ENCODE results near the gene HOXD13. TPM values are rescaled to one million over a fixed set of nuclear protein-coding genes. Genes with fewer than 3 reads are reported as not detected.
A peak's percentile ranks its signal among the peaks of the same experiment; 100 is the strongest.

HOXD13 gene
- total and polyA plus RNA-seq, 7 experiments from 2014 or later: not detected

DNA sequence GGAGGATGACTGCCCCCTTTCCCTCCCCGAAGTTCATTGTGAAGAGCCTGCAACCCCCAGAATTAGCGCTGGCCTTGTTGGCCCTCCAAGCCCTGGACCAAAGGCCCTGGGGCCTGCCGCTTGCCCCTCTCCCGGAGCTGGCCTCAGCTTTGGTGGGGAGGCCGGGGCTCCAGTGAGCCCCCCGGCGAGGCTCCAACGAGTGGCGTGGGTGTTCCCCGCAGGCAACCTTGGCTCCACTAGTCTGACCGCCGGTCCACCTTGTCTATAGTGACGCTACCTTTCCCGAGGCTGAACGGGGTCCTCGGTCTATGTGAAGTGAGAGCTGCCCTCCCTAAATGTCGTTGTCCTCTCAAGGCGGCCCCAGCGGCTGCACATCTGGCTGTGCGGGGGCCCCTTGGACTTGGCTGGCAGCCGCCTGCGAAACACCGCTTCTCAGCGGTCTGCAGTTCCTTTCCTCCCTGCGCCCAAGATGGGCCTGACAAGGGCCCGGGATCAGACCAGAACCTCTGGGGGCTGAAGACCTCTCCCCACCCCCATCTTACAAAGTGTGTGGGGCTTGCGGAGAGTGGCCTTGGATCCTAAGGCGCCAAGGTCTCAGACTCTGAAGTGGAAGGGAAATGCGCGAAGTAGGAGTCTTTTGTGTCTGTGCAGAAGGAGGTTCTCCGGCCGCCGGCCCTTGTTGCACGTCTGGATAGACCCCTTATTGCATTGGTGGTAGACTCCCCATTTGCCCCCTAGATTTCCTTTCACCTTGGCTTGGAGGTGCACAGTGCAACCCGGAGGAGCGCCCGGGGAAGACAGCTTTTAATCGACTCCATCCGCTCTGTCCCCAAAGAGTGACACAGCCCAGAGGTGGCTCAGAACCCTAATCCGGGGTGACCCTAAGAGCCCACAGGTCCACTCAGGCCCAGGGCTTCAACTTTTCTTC is 20.1 kb downstream of the HOXD13 start:
- H3K4me1 Mint-ChIP-seq: peaks cover 0 to 16% (median 11%) of the 10 kb centered on the region in 7 donors
- H3K4me3 Mint-ChIP-seq: peak overlapping the region in 1 of 10 donors; percentile 9
- peaks cover 0 to 19% (median 4%) of the 10 kb centered on the region in 5 donors for H3K36me3 Mint-ChIP-seq
- H3K27me3 ChIP-seq (ENCODE audit: control insufficient read depth in 2 of 2, insufficient read depth in 2 of 2, low read length in 2 of 2): peaks cover 21 to 86% of the 10 kb centered on the region in 2 donors
- ChIA-PET POLR2A (no interaction called here), CTCF (interaction anchor here (1.5 kb wide), 1 partner anchor 14 kb away, joined by 5 read pairs; no protein-coding TSS in a partner anchor)
- H3K9me3 ChIP-seq (ENCODE audit: control insufficient read depth in 2 of 3, low read length in 3 of 3): peaks cover 0 to 22% (median 0%) of the 10 kb centered on the region in 3 experiments
- peak overlapping the region in 3 of 9 donors; percentile 69 to 80 (median 76) for H3K27ac Mint-ChIP-seq
- no peak overlapping the region for H3K4me3 ChIP-seq (ENCODE audit: low read length)
- intact Hi-C loops (cut with micrococcal nuclease): loop anchor here (5.0 kb wide), 2 partner anchors 35 to 50 kb away; no protein-coding TSS in a partner anchor
- ATAC-seq: no peak
- no peaks in the 10 kb centered on the region for H3K36me3 ChIP-seq (ENCODE audit: control insufficient read depth in 2 of 3, insufficient read depth in 3 of 3, low read length in 3 of 3)
- no peak overlapping the region for H3K27ac ChIP-seq (ENCODE audit: low read depth, low read length)
- H3K27me3 Mint-ChIP-seq: peaks cover 76 to 92% (median 82%) of the 10 kb centered on the region in 5 donors
- peaks cover 3 to 73% (median 10%) of the 10 kb centered on the region in 11 donors for H3K9me3 Mint-ChIP-seq
- no peak for DNase-seq
- peaks cover 0 to 4% of the 10 kb centered on the region in 2 donors for H3K4me1 ChIP-seq (ENCODE audit: control insufficient read depth in 2 of 2, insufficient read depth in 2 of 2, low read length in 2 of 2)

DNA sequence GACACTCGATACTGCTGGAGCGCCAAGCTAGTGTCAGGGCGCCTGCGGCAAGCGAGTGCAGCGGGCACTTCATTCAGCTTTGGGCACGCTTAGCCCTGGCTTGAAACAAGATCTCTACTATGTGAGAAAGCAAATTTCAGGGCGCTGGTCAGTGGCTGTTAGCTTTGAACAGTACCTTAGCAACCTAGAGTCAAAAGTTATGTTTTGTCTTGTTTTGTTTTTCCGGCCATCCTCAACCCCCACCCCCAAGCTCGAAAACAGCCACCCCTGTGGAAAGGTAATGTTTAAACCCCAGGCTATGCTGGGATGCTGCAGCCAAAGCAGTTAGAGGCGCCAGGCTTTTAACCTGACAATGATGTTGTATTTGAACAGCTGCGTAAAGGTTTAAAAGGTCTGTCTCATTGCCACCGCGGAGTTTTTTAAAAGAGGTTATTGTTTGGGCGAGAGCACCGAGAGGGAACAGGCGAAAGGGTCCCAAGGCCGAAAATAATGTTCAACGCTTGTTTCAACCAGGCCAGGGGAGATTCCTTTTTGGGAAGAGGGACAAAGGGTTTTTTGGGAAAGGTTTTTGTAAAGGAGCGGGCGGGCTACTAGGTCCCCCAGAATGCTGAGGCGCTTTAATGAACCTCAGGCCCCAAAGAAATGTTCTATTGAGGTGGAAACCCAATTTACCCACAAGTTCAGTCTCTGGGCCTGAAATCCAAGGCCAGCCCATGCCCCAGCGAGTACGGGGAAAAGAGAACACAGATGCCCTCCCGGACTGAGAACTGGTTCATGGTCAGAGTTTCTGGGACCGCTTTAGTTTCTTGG is 21.8 kb downstream of the HOXD13 start:
- no peak for DNase-seq
- no peaks in the 10 kb centered on the region for H3K36me3 ChIP-seq (ENCODE audit: control insufficient read depth in 2 of 3, insufficient read depth in 3 of 3, low read length in 3 of 3)
- no peak overlapping the region for H3K27ac ChIP-seq (ENCODE audit: low read depth, low read length)
- Mint-ChIP-seq H3K36me3 (peaks cover 0 to 17% (median 4%) of the 10 kb centered on the region in 5 donors), H3K4me1 (peaks cover 0 to 12% (median 7%) of the 10 kb centered on the region in 7 donors), H3K27ac (no peak overlapping the region), H3K4me3 (peak overlapping the region in 1 of 10 donors; percentile 27), H3K27me3 (peaks cover 85 to 96% (median 89%) of the 10 kb centered on the region in 5 donors), H3K9me3 (peaks cover 3 to 71% (median 17%) of the 10 kb centered on the region in 11 donors)
- no peaks in the 10 kb centered on the region for H3K4me1 ChIP-seq (ENCODE audit: control insufficient read depth in 2 of 2, insufficient read depth in 2 of 2, low read length in 2 of 2)
- H3K4me3 ChIP-seq (ENCODE audit: low read length): no peak overlapping the region
- intact Hi-C loops (cut with micrococcal nuclease): loop anchor here (5.0 kb wide), 2 partner anchors 37 to 48 kb away; no protein-coding TSS in a partner anchor
- ChIA-PET CTCF (interaction anchor here (1.5 kb wide), 1 partner anchor 12 kb away, joined by 5 read pairs; no protein-coding TSS in a partner anchor), POLR2A (no interaction called here)
- peaks cover 16 to 92% of the 10 kb centered on the region in 2 donors for H3K27me3 ChIP-seq (ENCODE audit: control insufficient read depth in 2 of 2, insufficient read depth in 2 of 2, low read length in 2 of 2)
- ATAC-seq: no peak
- H3K9me3 ChIP-seq (ENCODE audit: control insufficient read depth in 2 of 3, low read length in 3 of 3): peaks cover 0 to 17% (median 0%) of the 10 kb centered on the region in 3 experiments

DNA sequence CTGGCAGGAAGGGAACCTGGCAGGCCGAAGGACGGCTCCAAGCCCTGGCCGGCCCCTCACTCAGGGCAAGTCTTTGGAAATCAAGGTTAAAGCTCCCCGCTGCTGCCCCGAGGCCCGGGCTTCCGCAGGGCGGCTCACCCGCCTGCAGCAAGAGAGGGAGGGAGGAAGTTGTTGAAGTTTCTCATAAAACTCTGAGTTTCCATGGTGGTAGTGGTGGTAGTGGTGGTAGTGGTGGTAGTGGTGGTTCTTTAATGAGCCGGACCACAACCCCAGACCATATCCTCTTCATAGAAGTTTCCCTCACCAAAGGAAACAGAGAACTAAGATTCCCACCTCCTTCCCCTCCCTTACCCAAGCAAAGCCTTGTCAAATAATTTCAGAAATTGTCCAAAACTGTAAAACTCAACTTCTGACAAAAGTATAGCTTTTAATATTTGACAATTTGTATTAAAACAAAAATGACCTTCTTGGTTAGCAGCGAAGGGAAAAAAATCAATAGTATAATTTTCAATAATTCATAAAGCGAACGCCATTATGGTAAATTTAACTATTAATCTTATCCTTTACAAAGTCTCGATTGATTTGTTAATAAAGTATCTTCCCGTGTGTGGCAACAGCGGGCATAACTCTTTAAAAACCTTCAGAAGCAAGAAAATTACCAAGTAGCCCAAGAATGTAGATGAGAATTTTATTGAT is 22.6 kb downstream of the HOXD13 start:
- H3K27me3 Mint-ChIP-seq: peaks cover 85 to 96% (median 89%) of the 10 kb centered on the region in 5 donors
- CTCF ChIA-PET: no interaction called here
- peaks cover 3 to 64% (median 15%) of the 10 kb centered on the region in 11 donors for H3K9me3 Mint-ChIP-seq
- peak overlapping the region in 1 of 9 donors; percentile 28 for H3K27ac Mint-ChIP-seq
- H3K4me1 Mint-ChIP-seq: peaks cover 0 to 10% (median 4%) of the 10 kb centered on the region in 7 donors
- no peak overlapping the region for H3K4me3 ChIP-seq (ENCODE audit: low read length)
- intact Hi-C loops (cut with micrococcal nuclease): loop anchor here (5.0 kb wide), 2 partner anchors 38 to 47 kb away; no protein-coding TSS in a partner anchor
- no peaks in the 10 kb centered on the region for H3K4me1 ChIP-seq (ENCODE audit: control insufficient read depth in 2 of 2, insufficient read depth in 2 of 2, low read length in 2 of 2)
- POLR2A ChIA-PET: no interaction called here
- H3K27me3 ChIP-seq (ENCODE audit: control insufficient read depth in 2 of 2, insufficient read depth in 2 of 2, low read length in 2 of 2): peaks cover 14 to 94% of the 10 kb centered on the region in 2 donors
- peaks cover 0 to 12% (median 0%) of the 10 kb centered on the region in 3 experiments for H3K9me3 ChIP-seq (ENCODE audit: control insufficient read depth in 2 of 3, low read length in 3 of 3)
- ATAC-seq: no peak
- H3K36me3 ChIP-seq (ENCODE audit: control insufficient read depth in 2 of 3, insufficient read depth in 3 of 3, low read length in 3 of 3): no peaks in the 10 kb centered on the region
- H3K4me3 Mint-ChIP-seq: no peak overlapping the region
- no peak overlapping the region for H3K27ac ChIP-seq (ENCODE audit: low read depth, low read length)
- DNase-seq: no peak
- H3K36me3 Mint-ChIP-seq: peaks cover 0 to 11% (median 4%) of the 10 kb centered on the region in 5 donors

DNA sequence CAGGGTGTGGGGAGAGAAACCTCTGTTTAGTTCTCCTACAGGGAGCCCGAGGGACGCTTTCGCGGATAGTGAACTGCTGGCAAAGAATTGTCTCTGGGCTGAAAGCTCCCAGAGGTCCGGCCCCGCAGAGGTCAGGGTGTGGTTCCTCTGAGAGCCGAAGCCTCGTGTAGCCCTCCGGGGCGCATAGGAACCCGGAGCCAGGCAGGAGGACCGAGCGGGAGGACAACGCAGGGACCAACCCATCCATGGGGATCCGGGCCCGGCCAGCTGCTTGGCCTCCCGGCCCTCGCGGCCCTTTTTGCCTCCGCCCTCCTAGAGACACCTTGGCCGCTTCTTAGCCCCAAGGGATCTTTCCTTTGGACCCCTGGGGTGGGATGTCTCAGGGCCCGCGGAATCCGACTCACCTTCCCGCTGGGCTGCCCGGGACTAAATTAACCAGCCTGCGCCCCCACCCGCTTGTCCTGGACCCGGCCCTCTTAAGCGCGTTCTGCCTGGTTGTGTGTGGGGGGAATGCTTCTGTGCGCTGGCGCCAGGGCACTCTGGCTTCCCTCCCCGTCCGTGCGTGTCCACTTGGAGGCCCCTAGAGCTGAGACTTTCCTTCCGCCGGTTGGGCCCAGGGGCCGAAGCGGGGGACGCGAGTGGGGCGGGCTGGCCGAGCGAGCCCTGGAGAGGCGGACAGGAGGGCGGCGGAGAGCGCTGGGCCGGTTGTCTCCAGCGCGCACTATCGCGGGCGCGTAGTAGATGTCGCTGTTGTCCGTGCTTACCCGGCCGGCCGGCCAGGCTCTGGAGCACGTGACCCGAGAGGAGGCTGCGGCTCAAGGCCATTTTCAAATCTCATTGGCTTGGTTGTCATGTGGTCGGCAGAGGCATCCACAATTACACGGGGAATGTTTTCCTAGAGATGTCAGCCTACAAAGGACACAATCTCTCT is 23.6 kb downstream of the HOXD13 start, which contains the start of gene HOXD10:
Gene HOXD10 (plus strand): TSS at position 896 of the 931 bp plus-strand sequence. CDS start 56 bp downstream, outside the sequence.
- peaks cover 16 to 94% of the 10 kb centered on the region in 2 donors for H3K27me3 ChIP-seq (ENCODE audit: control insufficient read depth in 2 of 2, insufficient read depth in 2 of 2, low read length in 2 of 2)
- Mint-ChIP-seq H3K4me3 (peak within 1 kb of the TSS in 2 of 10 donors; percentile 28 to 34), H3K36me3 (peaks cover 0 to 11% (median 4%) of the 10 kb centered on the region in 5 donors), H3K27me3 (peaks cover 85 to 96% (median 89%) of the 10 kb centered on the region in 5 donors), H3K27ac (peak within 1 kb of the TSS in 3 of 9 donors; percentile 28 to 66 (median 43)), H3K4me1 (peaks cover 0 to 9% (median 4%) of the 10 kb centered on the region in 7 donors), H3K9me3 (peaks cover 3 to 62% (median 15%) of the 10 kb centered on the region in 11 donors)
- no peak within 1 kb of the TSS for H3K4me3 ChIP-seq (ENCODE audit: low read length)
- no peaks in the 10 kb centered on the region for H3K36me3 ChIP-seq (ENCODE audit: control insufficient read depth in 2 of 3, insufficient read depth in 3 of 3, low read length in 3 of 3)
- POLR2A ChIA-PET: no interaction called here
- CTCF ChIA-PET: no interaction called here
- ATAC-seq: no peak
- no peak within 1 kb of the TSS for H3K27ac ChIP-seq (ENCODE audit: low read depth, low read length)
- DNase-seq: no peak
- peaks cover 0 to 11% (median 0%) of the 10 kb centered on the region in 3 experiments for H3K9me3 ChIP-seq (ENCODE audit: control insufficient read depth in 2 of 3, low read length in 3 of 3)
- intact Hi-C loops (cut with micrococcal nuclease): no loop called here
- no peaks in the 10 kb centered on the region for H3K4me1 ChIP-seq (ENCODE audit: control insufficient read depth in 2 of 2, insufficient read depth in 2 of 2, low read length in 2 of 2)

DNA sequence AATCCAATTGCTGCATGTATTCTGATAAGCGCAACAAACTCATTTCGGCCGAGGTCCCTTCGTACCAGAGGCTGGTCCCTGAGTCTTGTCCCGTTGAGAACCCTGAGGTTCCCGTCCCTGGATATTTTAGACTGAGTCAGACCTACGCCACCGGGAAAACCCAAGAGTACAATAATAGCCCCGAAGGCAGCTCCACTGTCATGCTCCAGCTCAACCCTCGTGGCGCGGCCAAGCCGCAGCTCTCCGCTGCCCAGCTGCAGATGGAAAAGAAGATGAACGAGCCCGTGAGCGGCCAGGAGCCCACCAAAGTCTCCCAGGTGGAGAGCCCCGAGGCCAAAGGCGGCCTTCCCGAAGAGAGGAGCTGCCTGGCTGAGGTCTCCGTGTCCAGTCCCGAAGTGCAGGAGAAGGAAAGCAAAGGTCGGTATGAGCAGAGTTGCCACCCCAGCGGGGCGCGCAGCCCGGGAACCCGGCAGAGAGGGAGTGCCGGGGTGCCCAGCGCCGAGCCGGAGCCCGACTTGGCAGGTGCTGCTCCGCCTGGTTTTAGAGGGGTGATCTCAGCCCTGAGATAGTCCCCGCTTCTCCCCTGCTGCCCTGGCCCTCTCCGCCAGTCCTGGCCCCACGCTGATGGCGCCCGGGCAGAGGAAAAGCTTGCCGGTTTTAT is 24.8 kb downstream of the HOXD13 start:
- intact Hi-C loops (cut with micrococcal nuclease): no loop called here
- peaks cover 0 to 3% of the 10 kb centered on the region in 2 donors for H3K4me1 ChIP-seq (ENCODE audit: control insufficient read depth in 2 of 2, insufficient read depth in 2 of 2, low read length in 2 of 2)
- Mint-ChIP-seq H3K4me3 (peak overlapping the region in 2 of 10 donors; percentile 28 to 34), H3K4me1 (peaks cover 0 to 12% (median 6%) of the 10 kb centered on the region in 7 donors), H3K36me3 (peaks cover 0 to 11% (median 4%) of the 10 kb centered on the region in 5 donors), H3K9me3 (peaks cover 3 to 53% (median 11%) of the 10 kb centered on the region in 11 donors), H3K27me3 (peaks cover 80 to 93% (median 82%) of the 10 kb centered on the region in 5 donors), H3K27ac (peak overlapping the region in 1 of 9 donors; percentile 21)
- no peak overlapping the region for H3K27ac ChIP-seq (ENCODE audit: low read depth, low read length)
- no peak for DNase-seq
- H3K4me3 ChIP-seq (ENCODE audit: low read length): no peak overlapping the region
- CTCF ChIA-PET: interaction anchor here (0.6 kb wide), 1 partner anchor 37 kb away, joined by 3 read pairs; no protein-coding TSS in a partner anchor
- no peaks in the 10 kb centered on the region for H3K36me3 ChIP-seq (ENCODE audit: control insufficient read depth in 2 of 3, insufficient read depth in 3 of 3, low read length in 3 of 3)
- peaks cover 24 to 94% of the 10 kb centered on the region in 2 donors for H3K27me3 ChIP-seq (ENCODE audit: control insufficient read depth in 2 of 2, insufficient read depth in 2 of 2, low read length in 2 of 2)
- no peak for ATAC-seq
- POLR2A ChIA-PET: no interaction called here
- H3K9me3 ChIP-seq (ENCODE audit: control insufficient read depth in 2 of 3, low read length in 3 of 3): peaks cover 0 to 11% (median 0%) of the 10 kb centered on the region in 3 experiments
